OCI-LY7 (cell line): ENCODE data around the gene RNF169.

Source experiments
- CTCF ChIP-seq: fragments of 200-600 bp; sonication (generic); conservative IDR thresholded peaks from 2 replicates; pipeline ENCODE4 v1.5.1; 2014; ENCODE audit warnings: mild to moderate bottlenecking, antibody characterized with exemption, low read length, moderate library complexity, mixed read lengths
- EZH2phosphoT487 ChIP-seq: fragments of 200-600 bp; sonication (generic); IDR thresholded peaks from 2 replicates; pipeline ENCODE4 v1.6.1; 2018; ENCODE audit warnings: low read depth, borderline replicate concordance, mild to moderate bottlenecking, mixed run types, antibody characterized with exemption, low read length, moderate library complexity, mixed read lengths

- TF ChIP-seq CTCF (no peak), EZH2phosphoT487 (no peak)
Measured at GRCh38 chr11:74786574-74786973, 37.9 kb downstream of the RNF169 start.
